Stimulated activated naive CD4-positive, alpha-beta T cell (primary cell): ENCODE measurements around the gene RPL22L1.
"Not testable (repeated sequence)": the region's sequence is repeated elsewhere in the genome, so short reads cannot be mapped to it uniquely, and the experiment has no call there.

Experiments used
- DNase-seq, 6 experiments: peaks; one replicate each; lab custom pipeline; 2025; lab: John Stamatoyannopoulos, UW

Gene RPL22L1

DNA sequence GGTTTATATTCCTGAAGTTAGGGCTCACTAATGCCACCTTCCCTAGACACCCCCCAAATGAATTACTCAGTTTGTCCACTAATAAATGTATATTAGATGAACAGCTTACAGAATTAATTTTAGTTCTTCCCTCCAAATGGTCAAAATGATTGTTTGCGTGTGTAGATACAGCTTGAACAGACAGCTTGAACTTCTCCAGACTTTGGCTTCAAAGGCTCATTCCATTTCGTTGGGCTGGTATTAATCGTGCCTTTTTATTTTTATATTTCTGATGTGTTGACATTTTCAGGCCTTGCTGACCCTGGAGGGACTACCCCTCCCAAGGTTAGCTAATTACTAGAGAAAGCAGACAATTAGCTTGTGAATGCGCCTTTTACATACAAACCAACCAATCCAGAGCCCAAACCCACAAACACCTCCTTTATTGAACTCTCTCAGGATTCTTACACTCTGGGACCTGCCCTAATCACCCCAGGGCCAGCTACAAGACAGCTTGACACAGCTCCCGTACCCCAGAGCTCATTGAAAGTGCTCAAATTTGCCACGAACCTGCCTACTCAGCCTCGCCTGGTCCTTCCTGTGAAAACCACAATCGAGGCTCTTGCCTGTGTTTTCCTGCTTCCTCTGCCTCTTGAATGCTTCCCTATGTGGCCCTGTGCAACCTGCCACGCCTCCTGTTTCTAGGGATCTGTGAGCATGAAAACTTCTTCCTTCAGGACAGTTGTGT lies 40.3 kb downstream of the RPL22L1 start:
- DNase-seq, result no peak

DNA sequence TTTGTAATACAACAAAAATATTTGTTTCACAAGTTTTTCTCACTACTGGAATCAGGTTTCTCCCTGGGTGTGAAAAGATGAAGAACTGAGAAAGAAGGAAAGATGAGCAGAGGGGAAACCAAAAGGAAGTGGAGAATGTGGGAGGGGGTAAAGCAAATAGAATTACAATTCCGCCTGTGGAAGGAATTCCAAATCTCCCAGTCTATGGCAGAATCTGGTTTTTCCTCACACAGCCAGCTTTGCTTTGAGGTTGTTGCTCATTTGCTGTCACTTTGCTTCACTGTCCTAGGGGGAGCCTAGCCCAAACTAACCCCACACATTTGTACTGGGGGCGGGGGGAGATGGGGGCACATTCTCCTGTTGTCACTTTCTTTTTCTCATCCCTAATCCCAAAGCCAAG lies 43.9 kb downstream of the RPL22L1 start:
- DNase-seq, result no peak

DNA sequence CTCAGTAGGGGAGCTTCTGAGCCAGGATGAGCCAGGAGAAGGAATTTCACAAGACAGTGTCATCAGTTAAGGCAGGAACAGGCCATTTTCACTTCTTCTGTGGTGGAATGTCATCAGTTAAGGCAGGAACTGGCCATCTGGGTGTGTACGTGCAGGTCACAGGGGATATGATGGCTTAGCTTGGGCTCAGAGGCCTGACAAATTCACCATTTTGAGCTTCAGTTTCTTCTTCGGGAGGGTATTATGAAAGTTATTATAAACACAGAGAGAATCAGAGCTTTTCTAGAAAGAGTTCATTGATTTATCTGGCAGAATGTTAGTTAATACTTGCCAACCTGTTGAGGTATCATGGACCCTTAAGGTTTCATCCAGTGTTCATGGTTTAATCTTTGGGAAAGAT lies 46.4 kb downstream of the RPL22L1 start:
- DNase-seq, result not testable (repeated sequence)

DNA sequence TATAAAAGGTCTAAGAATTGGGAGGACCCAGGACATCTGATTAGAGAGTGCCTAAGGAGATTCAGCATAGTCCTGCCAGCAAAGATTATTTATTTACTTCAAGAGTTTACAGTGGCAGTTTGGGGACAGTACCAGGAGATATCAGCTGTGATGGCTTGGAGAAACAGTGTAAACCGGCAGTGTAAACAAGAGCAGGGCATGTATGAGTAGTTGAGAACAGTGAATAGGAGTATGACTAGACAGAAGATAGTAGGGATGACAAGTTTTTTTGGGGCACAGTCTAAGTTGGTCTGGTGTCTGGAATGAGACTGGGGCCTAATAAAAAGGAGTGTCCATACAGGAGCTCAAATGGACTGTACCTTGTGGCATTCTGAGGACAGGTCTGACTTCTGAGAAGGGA lies 51.7 kb downstream of the RPL22L1 start:
- DNase-seq, result not testable (repeated sequence)

DNA sequence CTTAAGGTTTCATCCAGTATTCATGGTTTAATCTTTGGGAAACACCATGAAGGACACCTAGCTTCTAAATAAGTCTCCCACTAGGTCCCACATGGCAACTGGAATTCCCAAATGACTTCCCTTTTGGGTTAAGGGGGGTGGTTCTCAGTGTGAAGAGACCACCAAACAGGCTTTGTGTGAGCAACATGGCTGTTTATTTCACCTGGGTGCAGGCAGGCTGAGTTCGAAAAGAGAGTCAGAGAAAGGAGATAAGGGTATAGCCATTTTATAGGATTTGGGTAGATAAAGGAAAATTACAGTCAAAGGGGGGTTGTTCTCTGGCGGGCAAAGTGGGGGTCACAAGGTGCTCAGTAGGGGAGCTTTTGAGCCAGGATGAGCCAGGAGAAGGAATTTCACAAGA lies 52.5 kb downstream of the RPL22L1 start:
- DNase-seq, result not testable (repeated sequence)

DNA sequence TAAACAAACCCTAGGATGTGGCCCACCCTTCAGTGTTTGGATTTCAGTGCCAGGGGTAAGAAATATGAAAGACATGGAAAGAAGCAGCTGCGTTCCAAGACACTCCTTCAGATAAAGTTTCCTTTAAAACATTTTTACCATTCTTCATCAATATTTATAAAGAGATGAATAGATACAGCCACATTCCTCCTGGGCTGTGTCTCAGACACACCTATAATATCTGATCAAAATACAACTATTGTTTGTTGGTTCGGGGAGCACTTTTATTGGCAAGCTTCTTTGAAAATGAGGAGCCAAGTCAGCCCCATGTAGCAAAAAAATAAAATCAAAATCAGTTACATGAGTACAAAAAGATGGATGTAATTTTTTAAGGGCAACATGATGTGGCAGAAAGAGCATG lies 53.2 kb downstream of the RPL22L1 start:
- no peak for DNase-seq

DNA sequence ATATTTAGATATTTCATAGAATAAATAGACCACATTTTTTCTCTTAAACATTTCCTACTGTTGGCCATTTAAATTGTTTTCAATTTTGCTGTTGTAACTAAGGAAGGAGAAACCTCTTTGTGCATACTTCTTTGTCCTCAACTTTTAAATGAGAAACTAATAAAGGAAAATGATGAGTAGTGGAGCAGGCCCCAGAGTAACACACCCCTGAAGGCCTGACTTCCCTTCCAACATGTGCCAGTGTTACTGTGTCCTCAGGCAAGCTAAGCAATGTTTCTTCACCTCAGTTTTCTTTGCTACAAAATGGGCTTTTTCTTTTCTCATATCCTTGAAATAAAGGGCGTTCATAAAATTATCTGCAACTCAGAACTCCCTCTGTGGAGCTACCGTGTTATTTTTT lies 53.7 kb downstream of the RPL22L1 start:
- DNase-seq, result no peak

DNA sequence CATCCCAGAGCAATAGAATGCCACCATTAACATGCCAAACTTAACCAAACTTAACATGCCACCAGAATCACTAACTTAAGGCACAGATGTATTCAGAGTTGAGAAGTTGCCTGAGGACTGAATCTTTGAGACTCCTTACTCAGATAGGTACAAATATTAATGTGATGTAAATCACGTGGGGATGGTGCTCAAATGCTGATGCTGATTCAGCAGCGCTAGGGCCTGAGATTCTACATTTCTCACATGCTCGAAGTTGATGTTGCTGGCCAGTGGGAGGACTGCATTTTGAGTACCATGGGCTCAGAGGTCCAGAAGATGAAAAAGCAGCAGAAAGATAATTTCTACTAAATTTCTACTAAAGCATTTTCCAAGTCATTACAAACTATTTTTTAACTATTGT lies 54.1 kb downstream of the RPL22L1 start:
- no peak for DNase-seq

DNA sequence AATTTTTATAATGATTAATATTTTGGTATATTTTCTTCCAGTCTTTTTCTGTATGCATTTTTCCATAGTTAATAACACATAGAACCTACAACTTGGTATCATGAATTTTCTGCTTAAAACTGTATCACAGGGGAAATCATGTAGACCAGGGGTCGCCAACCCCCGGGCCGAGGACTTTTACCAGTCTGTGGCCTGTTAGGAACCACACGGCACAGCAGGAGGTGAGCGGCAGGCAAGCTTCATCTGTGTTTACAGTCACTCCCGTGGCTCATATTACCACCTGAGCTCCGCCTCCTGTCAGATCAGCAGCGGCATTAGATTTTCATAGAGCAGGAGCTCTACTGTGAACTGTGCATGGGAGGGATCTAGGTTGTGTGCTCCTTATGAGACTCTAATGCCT lies 54.7 kb downstream of the RPL22L1 start:
- DNase-seq, result no peak
